ENCODE data around the gene APOA1.

- TF ChIP-seq, protein P1, sequence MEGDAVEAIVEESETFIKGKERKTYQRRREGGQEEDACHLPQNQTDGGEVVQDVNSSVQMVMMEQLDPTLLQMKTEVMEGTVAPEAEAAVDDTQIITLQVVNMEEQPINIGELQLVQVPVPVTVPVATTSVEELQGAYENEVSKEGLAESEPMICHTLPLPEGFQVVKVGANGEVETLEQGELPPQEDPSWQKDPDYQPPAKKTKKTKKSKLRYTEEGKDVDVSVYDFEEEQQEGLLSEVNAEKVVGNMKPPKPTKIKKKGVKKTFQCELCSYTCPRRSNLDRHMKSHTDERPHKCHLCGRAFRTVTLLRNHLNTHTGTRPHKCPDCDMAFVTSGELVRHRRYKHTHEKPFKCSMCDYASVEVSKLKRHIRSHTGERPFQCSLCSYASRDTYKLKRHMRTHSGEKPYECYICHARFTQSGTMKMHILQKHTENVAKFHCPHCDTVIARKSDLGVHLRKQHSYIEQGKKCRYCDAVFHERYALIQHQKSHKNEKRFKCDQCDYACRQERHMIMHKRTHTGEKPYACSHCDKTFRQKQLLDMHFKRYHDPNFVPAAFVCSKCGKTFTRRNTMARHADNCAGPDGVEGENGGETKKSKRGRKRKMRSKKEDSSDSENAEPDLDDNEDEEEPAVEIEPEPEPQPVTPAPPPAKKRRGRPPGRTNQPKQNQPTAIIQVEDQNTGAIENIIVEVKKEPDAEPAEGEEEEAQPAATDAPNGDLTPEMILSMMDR (conservative IDR thresholded peaks at IDR 0.05; ENCODE audit: low read depth, low read length) = no peak
- no peak for TF ChIP-seq RFX5 (IDR thresholded peaks at IDR 0.05; ENCODE audit: low read depth, low read length)
- no peak for TF ChIP-seq POLR2A (IDR thresholded peaks at IDR 0.05; ENCODE audit: low read depth, low read length)
- TF ChIP-seq SMC3 (IDR thresholded peaks at IDR 0.05; ENCODE audit: low read depth, low read length) = no peak
- no peak for TF ChIP-seq MXI1 (IDR thresholded peaks at IDR 0.05; ENCODE audit: borderline replicate concordance, low read depth, low read length)
- TF ChIP-seq, protein P2, sequence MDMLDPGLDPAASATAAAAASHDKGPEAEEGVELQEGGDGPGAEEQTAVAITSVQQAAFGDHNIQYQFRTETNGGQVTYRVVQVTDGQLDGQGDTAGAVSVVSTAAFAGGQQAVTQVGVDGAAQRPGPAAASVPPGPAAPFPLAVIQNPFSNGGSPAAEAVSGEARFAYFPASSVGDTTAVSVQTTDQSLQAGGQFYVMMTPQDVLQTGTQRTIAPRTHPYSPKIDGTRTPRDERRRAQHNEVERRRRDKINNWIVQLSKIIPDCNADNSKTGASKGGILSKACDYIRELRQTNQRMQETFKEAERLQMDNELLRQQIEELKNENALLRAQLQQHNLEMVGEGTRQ (IDR thresholded peaks at IDR 0.05; ENCODE audit: low read depth, low read length) = no peak
- no peak for TF ChIP-seq CEBPB (IDR thresholded peaks at IDR 0.05; ENCODE audit: low read depth, low read length)
- TF ChIP-seq MAFK (IDR thresholded peaks at IDR 0.05; ENCODE audit: low read depth, low read length) = no peak
- TF ChIP-seq RCOR1 (IDR thresholded peaks at IDR 0.05; ENCODE audit: insufficient replicate concordance, low read length) = no peak
- TF ChIP-seq ELK1 (IDR thresholded peaks at IDR 0.05; ENCODE audit: borderline replicate concordance, low read depth, low read length) = no peak
- TF ChIP-seq MAZ (IDR thresholded peaks at IDR 0.05; ENCODE audit: borderline replicate concordance, low read depth, low read length) = no peak
- TF ChIP-seq RAD21 (IDR thresholded peaks at IDR 0.05; ENCODE audit: low read length) = no peak
Measured at GRCh38 chr11:116813781-116814471, 23.5 kb downstream of the APOA1 start.

All from IMR-90 (cell line).